ENCODE measurements around the gene PTPN6.
A peak's percentile ranks its signal among the peaks of the same experiment; 100 is the strongest.

PTPN6 gene

GRCh38 chr12:6946033-6946919 lies 4.9 kb upstream of the PTPN6 start:
- no peak for DNase-seq (ENCODE audit: extremely low spot score)
- ChIA-PET POLR2A (interaction anchor here (1.3 to 8.4 kb wide), 4 partner anchors 14 to 78 kb away, joined by 3 to 450 read pairs (median 34); partner anchors contain the start of gene TPI1), CTCF (interaction anchor here (0.6 to 4.8 kb wide), 4 partner anchors 15 to 77 kb away, joined by 3 to 47 read pairs (median 13); no protein-coding TSS in a partner anchor)
- TF ChIP-seq ZNF384 (IDR thresholded peaks at IDR 0.05): no peak
- no peak for TF ChIP-seq L3MBTL2 (conservative IDR thresholded peaks at IDR 0.05)
- TF ChIP-seq CTBP1 (IDR thresholded peaks at IDR 0.05; ENCODE audit: borderline replicate concordance): no peak
- TF ChIP-seq BHLHE40 (IDR thresholded peaks at IDR 0.05; ENCODE audit: borderline replicate concordance): no peak
- TF ChIP-seq ELF4 (IDR thresholded peaks at IDR 0.05): no peak
- TF ChIP-seq LEF1 (IDR thresholded peaks at IDR 0.05; ENCODE audit: borderline replicate concordance): no peak
- TF ChIP-seq NFRKB (IDR thresholded peaks at IDR 0.05): no peak
- TF ChIP-seq FOXA1 (IDR thresholded peaks at IDR 0.05): no peak
- TF ChIP-seq HDGF (IDR thresholded peaks at IDR 0.05; ENCODE audit: borderline replicate concordance): no peak
- no peak for TF ChIP-seq FOXM1 (IDR thresholded peaks at IDR 0.05; ENCODE audit: borderline replicate concordance)
- TF ChIP-seq PKNOX1 (IDR thresholded peaks at IDR 0.05): no peak
- no peak for TF ChIP-seq FOXK2 (IDR thresholded peaks at IDR 0.05)
- no peak for TF ChIP-seq ARNT (IDR thresholded peaks at IDR 0.05)
- TF ChIP-seq SP1 (IDR thresholded peaks at IDR 0.05): no peak
- no peak for TF ChIP-seq SUZ12 (IDR thresholded peaks at IDR 0.05)
- no peak for TF ChIP-seq TARDBP (IDR thresholded peaks at IDR 0.05)

DNA sequence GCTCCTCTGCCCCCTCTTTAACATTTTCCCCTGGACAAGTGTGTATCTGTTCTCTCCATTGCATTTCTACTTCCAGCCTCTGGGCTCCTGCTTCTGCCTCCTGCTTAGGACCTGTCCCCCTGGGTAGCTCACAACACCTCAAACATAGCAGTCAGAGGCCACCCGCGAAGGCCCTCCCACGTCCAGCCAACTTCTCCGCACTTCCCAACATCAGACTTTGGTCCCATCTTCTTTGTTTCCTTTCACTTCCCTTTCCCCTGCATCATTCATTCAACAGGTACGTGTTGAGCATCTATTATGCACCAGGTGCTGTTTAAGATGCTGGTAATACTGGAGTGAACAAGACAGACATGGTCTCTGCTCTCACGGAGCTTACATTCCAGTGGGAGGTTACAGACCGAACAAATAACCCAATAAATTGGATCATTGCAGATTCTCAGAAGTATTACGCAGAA lies 4.2 kb upstream of the PTPN6 start:
- ChIA-PET POLR2A (interaction anchor here (1.3 to 8.4 kb wide), 4 partner anchors 13 to 79 kb away, joined by 3 to 450 read pairs (median 34); partner anchors contain the start of gene TPI1), CTCF (interaction anchor here (0.6 to 4.8 kb wide), 3 partner anchors 15 to 57 kb away, joined by 3 to 47 read pairs (median 23); no protein-coding TSS in a partner anchor)
- DNase-seq (ENCODE audit: extremely low spot score): no peak
- TF ChIP-seq BHLHE40 (IDR thresholded peaks at IDR 0.05; ENCODE audit: borderline replicate concordance): no peak
- TF ChIP-seq SUZ12 (IDR thresholded peaks at IDR 0.05): no peak
- no peak for TF ChIP-seq FOXK2 (IDR thresholded peaks at IDR 0.05)
- no peak for TF ChIP-seq FOXA1 (IDR thresholded peaks at IDR 0.05)
- no peak for TF ChIP-seq NFRKB (IDR thresholded peaks at IDR 0.05)
- TF ChIP-seq SP1 (IDR thresholded peaks at IDR 0.05): no peak
- no peak for TF ChIP-seq CTBP1 (IDR thresholded peaks at IDR 0.05; ENCODE audit: borderline replicate concordance)
- no peak for TF ChIP-seq ELF4 (IDR thresholded peaks at IDR 0.05)
- TF ChIP-seq PKNOX1 (IDR thresholded peaks at IDR 0.05): no peak
- no peak for TF ChIP-seq LEF1 (IDR thresholded peaks at IDR 0.05; ENCODE audit: borderline replicate concordance)
- no peak for TF ChIP-seq ARNT (IDR thresholded peaks at IDR 0.05)
- no peak for TF ChIP-seq HDGF (IDR thresholded peaks at IDR 0.05; ENCODE audit: borderline replicate concordance)
- TF ChIP-seq FOXM1 (IDR thresholded peaks at IDR 0.05; ENCODE audit: borderline replicate concordance): no peak

- TF ChIP-seq FOXK2 (IDR thresholded peaks at IDR 0.05) (no peak), ZNF384 (IDR thresholded peaks at IDR 0.05) (no peak), FOXM1 (IDR thresholded peaks at IDR 0.05; ENCODE audit: borderline replicate concordance) (no peak), SUZ12 (IDR thresholded peaks at IDR 0.05) (no peak), NFRKB (IDR thresholded peaks at IDR 0.05) (no peak), ARNT (IDR thresholded peaks at IDR 0.05) (no peak)
- ChIA-PET CTCF (interaction anchor here (4.8 kb wide), 1 partner anchor 14 kb away, joined by 47 read pairs; no protein-coding TSS in a partner anchor), POLR2A (interaction anchor here (1.3 to 8.4 kb wide), 3 partner anchors 13 to 80 kb away, joined by 3 to 450 read pairs (median 59); partner anchors contain the start of gene TPI1)
- DNase-seq (ENCODE audit: extremely low spot score): no peak
Measured at GRCh38 chr12:6947615-6948014, 3.5 kb upstream of the PTPN6 start.

DNA sequence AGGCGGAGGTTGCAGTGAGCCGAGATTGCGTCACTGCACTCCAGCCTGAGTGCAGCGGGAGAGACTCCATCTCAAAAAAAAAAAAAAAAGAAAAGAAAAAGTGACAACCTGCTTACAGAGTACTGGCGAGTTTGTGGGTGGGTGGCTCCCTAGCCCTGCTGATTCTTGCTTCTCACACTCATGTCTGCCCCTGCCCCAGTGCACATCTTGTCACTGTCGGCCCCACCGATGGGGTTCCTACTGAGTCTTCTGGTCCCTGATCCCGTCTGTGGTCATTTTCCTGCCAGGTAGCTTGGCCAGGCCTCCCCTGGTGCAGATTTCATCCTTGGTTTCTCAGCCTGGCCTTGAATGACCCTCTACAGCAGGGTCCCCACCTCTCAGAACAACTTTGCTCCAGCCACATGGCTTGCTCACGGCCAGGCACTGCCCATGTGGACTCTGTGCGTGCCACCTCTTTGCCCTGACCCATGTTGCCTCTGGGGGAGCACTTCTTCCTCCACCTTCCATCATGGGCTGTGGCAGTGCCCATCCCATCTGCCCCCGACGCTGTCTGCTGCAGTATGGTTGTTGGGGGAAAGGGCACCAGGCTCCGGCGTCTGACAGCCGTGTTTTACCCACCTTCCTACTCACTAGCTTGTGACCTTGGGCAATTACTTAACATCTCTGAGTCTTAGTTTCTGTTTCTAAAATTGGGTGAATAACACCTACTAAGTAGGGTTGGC lies 2.1 kb upstream of the PTPN6 start:
- ChIA-PET CTCF (interaction anchor here (1.0 to 1.4 kb wide), 3 partner anchors 13 to 23 kb away, joined by 4 to 5 read pairs (median 5); no protein-coding TSS in a partner anchor), POLR2A (interaction anchor here (0.8 to 8.4 kb wide), 3 partner anchors 8 to 11 kb away, joined by 3 to 450 read pairs (median 4); no protein-coding TSS in a partner anchor)
- TF ChIP-seq ZNF384 (IDR thresholded peaks at IDR 0.05) (0 out of 2 replicates have a peak, but pooled peaks have one; percentile 12), TARDBP (IDR thresholded peaks at IDR 0.05) (no peak), SP1 (IDR thresholded peaks at IDR 0.05) (no peak), HDGF (IDR thresholded peaks at IDR 0.05; ENCODE audit: borderline replicate concordance) (no peak)
- no peak for DNase-seq (ENCODE audit: extremely low spot score)

DNA sequence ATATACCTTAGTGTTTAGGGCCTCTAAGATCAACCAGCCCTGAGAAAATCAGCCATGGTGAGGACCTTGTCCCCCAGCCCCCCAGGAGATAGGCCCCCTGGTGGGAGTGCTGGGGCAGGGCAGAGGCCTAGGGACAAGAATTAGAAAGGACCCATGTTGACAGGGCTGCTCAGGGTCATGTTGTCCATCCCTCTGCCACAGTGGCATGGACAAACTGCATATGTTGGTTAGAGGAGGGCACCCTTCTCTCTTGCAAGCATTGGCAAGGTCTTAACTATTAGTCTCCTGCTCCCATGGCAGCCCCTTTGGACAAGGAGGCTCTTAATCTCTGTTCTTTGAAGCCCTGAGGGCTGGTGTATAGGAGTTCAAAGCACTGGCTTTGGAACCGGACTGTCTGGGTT lies 755 bp upstream of the PTPN6 start:
- no peak for DNase-seq (ENCODE audit: extremely low spot score)
- POLR2A ChIA-PET: interaction anchor here (3.3 to 8.4 kb wide), 2 partner anchors 10 to 11 kb away, joined by 21 to 450 read pairs; no protein-coding TSS in a partner anchor
- CTCF ChIA-PET: interaction anchor here (0.6 to 1.0 kb wide), 2 partner anchors 14 to 59 kb away, joined by 3 to 5 read pairs; no protein-coding TSS in a partner anchor
- TF ChIP-seq L3MBTL2 (conservative IDR thresholded peaks at IDR 0.05) (no peak), ARNT (IDR thresholded peaks at IDR 0.05) (no peak), FOXA1 (IDR thresholded peaks at IDR 0.05) (no peak), LEF1 (IDR thresholded peaks at IDR 0.05; ENCODE audit: borderline replicate concordance) (no peak), NFRKB (IDR thresholded peaks at IDR 0.05) (no peak), ZNF384 (IDR thresholded peaks at IDR 0.05) (no peak), FOXM1 (IDR thresholded peaks at IDR 0.05; ENCODE audit: borderline replicate concordance) (no peak), SUZ12 (IDR thresholded peaks at IDR 0.05) (no peak), FOXK2 (IDR thresholded peaks at IDR 0.05) (no peak), SP1 (IDR thresholded peaks at IDR 0.05) (no peak)

All from HEK293T (cell line).